PC-9 (cell line): ENCODE measurements around the gene PNKD. TPM values are rescaled to one million over a fixed set of nuclear protein-coding genes. Genes with fewer than 3 reads are reported as not detected.
A peak's percentile ranks its signal among the peaks of the same experiment; 100 is the strongest.

Experiments used
- BruUV-seq: library from RNA; stranded (reverse); fragments of 400-500 nt; replicated peaks from 2 replicates; lab custom pipeline; 2021; lab: Mats Ljungman, UMichigan
- CTCF ChIA-PET: fragments of 300-600 bp; sonication (Branson Sonifier 250); formaldehyde crosslinking; loops from one replicate; lab custom pipeline; 2022; ENCODE audit warnings: antibody characterized with exemption; lab: Charles Lee
- POLR2A ChIA-PET: fragments of 300-600 bp; sonication (Branson Sonifier 250); formaldehyde crosslinking; loops from one replicate; lab custom pipeline; 2022; ENCODE audit warnings: antibody characterized with exemption; ENCODE audit not compliant: unreplicated experiment; lab: Charles Lee
- DNase-seq, 2 experiments: peaks; one replicate each; pipeline versions ENCODE4 v3.0.0 to v3.0.0-alpha.2; 2015 to 2022; ENCODE audit warnings: mixed read lengths in 1 of 2
- H2AFZ ChIP-seq: fragments of 200-600 bp; sonication (generic); 2 replicates; pipeline ENCODE4 v1.8.1; 2017; ENCODE audit warnings: antibody characterized with exemption
- H3F3A ChIP-seq: fragments of 200-600 bp; sonication (generic); 2 replicates; pipeline ENCODE4 v1.8.1; 2017; ENCODE audit warnings: antibody characterized with exemption, mild to moderate bottlenecking, low read depth; ENCODE audit not compliant: insufficient read depth
- H3K27ac ChIP-seq: fragments of 200-600 bp; sonication (generic); 2 replicates; pipeline ENCODE4 v1.6.1; 2016; ENCODE audit warnings: mixed run types
- H3K27me3 ChIP-seq: fragments of 200-600 bp; sonication (generic); 2 replicates; pipeline ENCODE4 v1.6.1; 2016; ENCODE audit warnings: low read depth, mixed run types; ENCODE audit not compliant: insufficient read depth
- H3K36me3 ChIP-seq: fragments of 200-600 bp; sonication (generic); 2 replicates; pipeline ENCODE4 v1.6.1; 2016; ENCODE audit warnings: low read depth, mixed run types
- H3K4me1 ChIP-seq: fragments of 200-600 bp; sonication (generic); replicated peaks from 2 replicates; pipeline ENCODE4 v1.6.1; 2016; ENCODE audit warnings: mixed run types; ENCODE audit not compliant: insufficient read depth
- H3K4me2 ChIP-seq: fragments of 200-600 bp; sonication (generic); 2 replicates; pipeline ENCODE4 v1.6.1; 2017; ENCODE audit warnings: mixed run types
- H3K4me3 ChIP-seq: fragments of 200-600 bp; sonication (generic); 2 replicates; pipeline ENCODE4 v1.6.1; 2016; ENCODE audit warnings: mixed run types
- H3K79me2 ChIP-seq: fragments of 200-600 bp; sonication (generic); 2 replicates; pipeline ENCODE4 v1.6.1; 2017; ENCODE audit warnings: low read depth, mixed run types
- H3K9me2 ChIP-seq: fragments of 200-600 bp; sonication (generic); 2 replicates; pipeline ENCODE4 v1.8.1; 2017; ENCODE audit warnings: mild to moderate bottlenecking; ENCODE audit not compliant: insufficient read depth
- H3K9me3 ChIP-seq: fragments of 200-600 bp; sonication (generic); 2 replicates; pipeline ENCODE4 v1.8.1; 2016; ENCODE audit warnings: low read depth; ENCODE audit not compliant: insufficient read depth
- H4K20me1 ChIP-seq: fragments of 200-600 bp; sonication (generic); 2 replicates; pipeline ENCODE4 v1.8.1; 2017; ENCODE audit not compliant: insufficient read depth
- EZH2 ChIP-seq: fragments of 200-600 bp; sonication (generic); IDR thresholded peaks from 2 replicates; pipeline ENCODE4 v1.8.0; 2017; ENCODE audit warnings: antibody characterized with exemption, low read depth
- intact Hi-C: fragments of 100-400 bp; cut with micrococcal nuclease; formaldehyde crosslinking; loops from one replicate; pipeline ENCODE4 v1.10.0; 2022; ENCODE audit not compliant: unreplicated experiment
- total RNA-seq: library from RNA; stranded (reverse); gene quantifications from 2 replicates; pipeline ENCODE4 v1.2.3, GENCODE V29; 2021
- TF ChIP-seq, protein P1 (sequence below): fragments of 200-600 bp; sonication (generic); conservative IDR thresholded peaks from 2 replicates; pipeline ENCODE4 v1.6.1; 2017; ENCODE audit warnings: mixed run types, antibody characterized with exemption, mild to moderate bottlenecking, moderate library complexity

PNKD gene
- total RNA-seq, 1 experiment from 2014 or later = 102 TPM

- H2AFZ ChIP-seq = peak overlapping the region; percentile 79; the same call in 1 of the 2 replicates
- no peaks in the 10 kb centered on the region for H3K27me3 ChIP-seq
- no peak for TF ChIP-seq EZH2
- TF ChIP-seq, protein P1, sequence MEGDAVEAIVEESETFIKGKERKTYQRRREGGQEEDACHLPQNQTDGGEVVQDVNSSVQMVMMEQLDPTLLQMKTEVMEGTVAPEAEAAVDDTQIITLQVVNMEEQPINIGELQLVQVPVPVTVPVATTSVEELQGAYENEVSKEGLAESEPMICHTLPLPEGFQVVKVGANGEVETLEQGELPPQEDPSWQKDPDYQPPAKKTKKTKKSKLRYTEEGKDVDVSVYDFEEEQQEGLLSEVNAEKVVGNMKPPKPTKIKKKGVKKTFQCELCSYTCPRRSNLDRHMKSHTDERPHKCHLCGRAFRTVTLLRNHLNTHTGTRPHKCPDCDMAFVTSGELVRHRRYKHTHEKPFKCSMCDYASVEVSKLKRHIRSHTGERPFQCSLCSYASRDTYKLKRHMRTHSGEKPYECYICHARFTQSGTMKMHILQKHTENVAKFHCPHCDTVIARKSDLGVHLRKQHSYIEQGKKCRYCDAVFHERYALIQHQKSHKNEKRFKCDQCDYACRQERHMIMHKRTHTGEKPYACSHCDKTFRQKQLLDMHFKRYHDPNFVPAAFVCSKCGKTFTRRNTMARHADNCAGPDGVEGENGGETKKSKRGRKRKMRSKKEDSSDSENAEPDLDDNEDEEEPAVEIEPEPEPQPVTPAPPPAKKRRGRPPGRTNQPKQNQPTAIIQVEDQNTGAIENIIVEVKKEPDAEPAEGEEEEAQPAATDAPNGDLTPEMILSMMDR = no peak
- no TSS peak for BruUV-seq
- no peak for DNase-seq
- intact Hi-C loops = loop anchor here (5.0 kb wide), 4 partner anchors 38 to 608 kb away; partner anchors contain the start of genes CATIP and CXCR1
- peaks cover 18% of the 10 kb centered on the region for H3K4me1 ChIP-seq
- no peaks in the 10 kb centered on the region for H3K9me3 ChIP-seq
- ChIA-PET POLR2A (no interaction called here), CTCF (interaction anchor here (0.6 kb wide), 1 partner anchor 95 kb away, joined by 3 read pairs; no protein-coding TSS in a partner anchor)
- peak overlapping the region; percentile 94 for H3K4me2 ChIP-seq
- peaks cover 24% of the 10 kb centered on the region; the same call in 1 of the 2 replicates for H3F3A ChIP-seq
- H3K9me2 ChIP-seq = no peaks in the 10 kb centered on the region
- H3K4me3 ChIP-seq = no peak overlapping the region
- no peaks in the 10 kb centered on the region for H4K20me1 ChIP-seq
- peaks cover 23% of the 10 kb centered on the region for H3K79me2 ChIP-seq
- H3K27ac ChIP-seq = no peak overlapping the region
- no peaks in the 10 kb centered on the region for H3K36me3 ChIP-seq
Observed at GRCh38 chr2:218395090-218395444, 124.7 kb downstream of the PNKD start.

DNA sequence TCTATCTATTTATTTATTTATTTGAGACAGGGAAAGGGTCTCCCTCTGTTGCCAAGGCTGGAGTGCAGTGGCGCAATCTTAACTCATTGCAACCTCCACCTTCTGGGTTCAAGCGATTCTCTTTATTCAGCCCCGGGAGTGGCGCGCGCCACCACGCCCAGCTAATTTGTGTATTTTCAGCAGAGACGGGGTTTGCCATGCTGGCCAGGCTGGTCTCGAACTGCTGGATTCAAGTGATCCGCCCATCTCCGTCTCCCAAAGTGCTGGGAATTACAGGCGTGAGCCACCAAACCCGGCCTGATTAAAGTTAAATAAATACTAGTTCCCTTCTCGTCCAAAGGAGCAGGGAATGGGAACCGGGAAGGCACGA lies 125.1 kb downstream of the PNKD start:
- peak overlapping the region; percentile 94 for H3K4me2 ChIP-seq
- no peak for DNase-seq
- TF ChIP-seq, protein P1 = no peak
- no peak for TF ChIP-seq EZH2
- BruUV-seq = no TSS peak
- H3K4me1 ChIP-seq = peaks cover 18% of the 10 kb centered on the region
- H3K9me3 ChIP-seq = no peaks in the 10 kb centered on the region
- CTCF ChIA-PET = interaction anchor here (0.6 to 1.0 kb wide), 2 partner anchors 95 to 103 kb away, joined by 3 read pairs; partner anchors contain the start of gene TMBIM1
- H3K4me3 ChIP-seq = peak overlapping the region; percentile 89; the same call in 1 of the 2 replicates
- H3K27me3 ChIP-seq = no peaks in the 10 kb centered on the region
- H4K20me1 ChIP-seq = no peaks in the 10 kb centered on the region
- H3K36me3 ChIP-seq = no peaks in the 10 kb centered on the region
- POLR2A ChIA-PET = no interaction called here
- peak overlapping the region; percentile 79; the same call in 1 of the 2 replicates for H3K27ac ChIP-seq
- peak overlapping the region; percentile 79 for H2AFZ ChIP-seq
- H3K79me2 ChIP-seq = peaks cover 25% of the 10 kb centered on the region
- no peaks in the 10 kb centered on the region for H3K9me2 ChIP-seq
- peaks cover 24% of the 10 kb centered on the region; the same call in 1 of the 2 replicates for H3F3A ChIP-seq
- intact Hi-C loops = loop anchor here (5.0 kb wide), 4 partner anchors 38 to 608 kb away; partner anchors contain the start of genes CATIP and CXCR1

GRCh38 chr2:218395826-218396687 lies 125.7 kb downstream of the PNKD start:
- no peaks in the 10 kb centered on the region for H3K9me2 ChIP-seq
- ChIA-PET CTCF (interaction anchor here (0.6 to 1.2 kb wide), 16 partner anchors 8 to 878 kb away, joined by 3 to 9 read pairs (median 3); partner anchors contain the start of gene TMBIM1), POLR2A (interaction anchor here (0.5 to 0.8 kb wide), 4 partner anchors 38 to 112 kb away, joined by 3 to 5 read pairs (median 4); no protein-coding TSS in a partner anchor)
- H3K9me3 ChIP-seq = no peaks in the 10 kb centered on the region
- H3K79me2 ChIP-seq = peaks cover 30% of the 10 kb centered on the region
- intact Hi-C loops = loop anchor here (1.0 to 5.0 kb wide), 9 partner anchors 39 to 609 kb away; partner anchors contain the start of genes CATIP, CXCR1 and TMBIM1
- peak overlapping the region; percentile 89 for H3K4me3 ChIP-seq
- DNase-seq = peak; percentile 83 to 95
- H2AFZ ChIP-seq = peak overlapping the region; percentile 90
- H3K27me3 ChIP-seq = no peaks in the 10 kb centered on the region
- H4K20me1 ChIP-seq = peaks cover 1% of the 10 kb centered on the region; the same call in 1 of the 2 replicates
- H3K36me3 ChIP-seq = no peaks in the 10 kb centered on the region
- peak overlapping the region; percentile 94 for H3K4me2 ChIP-seq
- H3K4me1 ChIP-seq = peaks cover 20% of the 10 kb centered on the region
- TF ChIP-seq EZH2 = no peak
- TF ChIP-seq, protein P1 = peak; percentile 86
- BruUV-seq = no TSS peak
- peak overlapping the region; percentile 79 for H3K27ac ChIP-seq
- peaks cover 24% of the 10 kb centered on the region; the same call in 1 of the 2 replicates for H3F3A ChIP-seq
